Stimulated activated CD8-positive, alpha-beta memory T cell treated with anti-CD3 and anti-CD28 coated beads, Interleukin-2, amount 100 ng/mL, for 1 hour (primary cell): ENCODE measurements around the gene UGCG.
"Not testable (repeated sequence)": the region's sequence is repeated elsewhere in the genome, so short reads cannot be mapped to it uniquely, and the experiment has no call there.

Experiments used
- DNase-seq, 2 donors: peaks; one replicate each; pipeline ENCODE4 v3.0.0-alpha.2; 2020; ENCODE audit warnings: low read depth in 2 of 2

Gene UGCG

GRCh38 chr9:111919875-111920274, 23.3 kb downstream of the UGCG start:
- no peak for DNase-seq

GRCh38 chr9:111920531-111920930, 23.9 kb downstream of the UGCG start:
- no peak for DNase-seq

GRCh38 chr9:111922324-111923013, 25.9 kb downstream of the UGCG start:
- DNase-seq: no peak

GRCh38 chr9:111924281-111924680, 27.7 kb downstream of the UGCG start:
- DNase-seq: no peak

- DNase-seq: no peak
Measured at GRCh38 chr9:111925017-111925770, 28.6 kb downstream of the UGCG start.

GRCh38 chr9:111925784-111926183, 29.2 kb downstream of the UGCG start:
- no peak for DNase-seq

GRCh38 chr9:111926421-111926875, 29.8 kb downstream of the UGCG start:
- DNase-seq: peak; percentile 21 to 29

- no peak for DNase-seq
Measured at GRCh38 chr9:111928359-111928720, 31.7 kb downstream of the UGCG start.

GRCh38 chr9:111934747-111935146, 38.1 kb downstream of the UGCG start:
- DNase-seq: no peak

- no peak for DNase-seq
Measured at GRCh38 chr9:111936391-111936790, 39.8 kb downstream of the UGCG start.

GRCh38 chr9:111937301-111937700, 40.7 kb downstream of the UGCG start:
- no peak for DNase-seq

GRCh38 chr9:111937781-111938426, 41.3 kb downstream of the UGCG start:
- peak in 1 of 2 donors; percentile 10 for DNase-seq

GRCh38 chr9:111938427-111938800, 41.8 kb downstream of the UGCG start:
- no peak for DNase-seq

GRCh38 chr9:111939322-111939721, 42.7 kb downstream of the UGCG start:
- DNase-seq: no peak

- no peak for DNase-seq
Measured at GRCh38 chr9:111940697-111941096, 44.1 kb downstream of the UGCG start.

GRCh38 chr9:111943200-111943599, 46.6 kb downstream of the UGCG start:
- no peak for DNase-seq

GRCh38 chr9:111943746-111944145, 47.1 kb downstream of the UGCG start:
- no peak for DNase-seq

GRCh38 chr9:111944241-111944866, 47.7 kb downstream of the UGCG start:
- no peak for DNase-seq

GRCh38 chr9:111945216-111945615, 48.6 kb downstream of the UGCG start:
- no peak for DNase-seq

GRCh38 chr9:111948109-111948508, 51.5 kb downstream of the UGCG start:
- not testable (repeated sequence) for DNase-seq

- no peak for DNase-seq
Measured at GRCh38 chr9:111948951-111949350, 52.3 kb downstream of the UGCG start.

GRCh38 chr9:111949919-111950318, 53.3 kb downstream of the UGCG start:
- no peak for DNase-seq
